HEK293T (cell line): ENCODE measurements around the gene CSGALNACT2.

Experiments used
- ELF4 ChIP-seq: fragments of 450-650 bp; IDR thresholded peaks from 2 replicates; pipeline ENCODE4 v1.6.1; 2017; ENCODE audit warnings: antibody characterized with exemption
- FOXA1 ChIP-seq: fragments of 450-650 bp; IDR thresholded peaks from 2 replicates; pipeline ENCODE4 v1.6.1; 2016; ENCODE audit warnings: mild to moderate bottlenecking

- no peak for TF ChIP-seq FOXA1
- TF ChIP-seq ELF4, result no peak
Observed at GRCh38 chr10:43090188-43090587, 48.1 kb upstream of the CSGALNACT2 start.
